Fibroblast of pulmonary artery (primary cell): ENCODE measurements around the gene TICRR.

Experiments
- DNase-seq: peaks from one replicate; pipeline ENCODE4 v3.0.0-alpha.2; 2010; ENCODE audit warnings: low read depth
- H3K4me3 ChIP-seq: replicated peaks from 2 replicates; pipeline ENCODE4 v1.5.1; 2011; ENCODE audit warnings: low read depth, mild to moderate bottlenecking, control low read depth, low read length, moderate library complexity
- TF ChIP-seq, protein P1 (sequence below): IDR thresholded peaks from 2 replicates; pipeline ENCODE4 v1.5.1; 2011; ENCODE audit warnings: mild to moderate bottlenecking, control low read depth, low read length, inconsistent platforms; ENCODE audit errors: missing control alignments

Gene TICRR

DNA sequence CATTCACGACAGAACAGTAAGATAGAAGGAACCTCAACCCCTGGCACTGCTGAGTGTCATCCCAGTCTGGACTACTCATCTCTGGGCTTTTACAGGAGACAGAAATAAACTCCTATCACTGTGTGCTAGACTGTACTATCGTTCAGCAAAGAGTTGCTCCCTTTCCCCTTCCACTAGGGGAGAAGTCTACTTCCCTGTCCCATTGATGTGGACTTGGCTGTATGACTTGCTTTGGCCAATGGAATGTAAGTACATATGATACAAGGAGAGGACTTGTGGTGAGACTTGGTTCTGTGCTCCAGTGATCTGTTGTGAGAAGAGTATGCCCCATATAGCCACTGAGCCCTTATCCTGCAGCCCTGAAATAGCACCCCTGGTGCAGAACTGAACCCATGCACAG is 85.3 kb downstream of the TICRR start:
- DNase-seq, result no peak
- no peak overlapping the region for H3K4me3 ChIP-seq
- TF ChIP-seq, protein P1, sequence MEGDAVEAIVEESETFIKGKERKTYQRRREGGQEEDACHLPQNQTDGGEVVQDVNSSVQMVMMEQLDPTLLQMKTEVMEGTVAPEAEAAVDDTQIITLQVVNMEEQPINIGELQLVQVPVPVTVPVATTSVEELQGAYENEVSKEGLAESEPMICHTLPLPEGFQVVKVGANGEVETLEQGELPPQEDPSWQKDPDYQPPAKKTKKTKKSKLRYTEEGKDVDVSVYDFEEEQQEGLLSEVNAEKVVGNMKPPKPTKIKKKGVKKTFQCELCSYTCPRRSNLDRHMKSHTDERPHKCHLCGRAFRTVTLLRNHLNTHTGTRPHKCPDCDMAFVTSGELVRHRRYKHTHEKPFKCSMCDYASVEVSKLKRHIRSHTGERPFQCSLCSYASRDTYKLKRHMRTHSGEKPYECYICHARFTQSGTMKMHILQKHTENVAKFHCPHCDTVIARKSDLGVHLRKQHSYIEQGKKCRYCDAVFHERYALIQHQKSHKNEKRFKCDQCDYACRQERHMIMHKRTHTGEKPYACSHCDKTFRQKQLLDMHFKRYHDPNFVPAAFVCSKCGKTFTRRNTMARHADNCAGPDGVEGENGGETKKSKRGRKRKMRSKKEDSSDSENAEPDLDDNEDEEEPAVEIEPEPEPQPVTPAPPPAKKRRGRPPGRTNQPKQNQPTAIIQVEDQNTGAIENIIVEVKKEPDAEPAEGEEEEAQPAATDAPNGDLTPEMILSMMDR, result no peak

DNA sequence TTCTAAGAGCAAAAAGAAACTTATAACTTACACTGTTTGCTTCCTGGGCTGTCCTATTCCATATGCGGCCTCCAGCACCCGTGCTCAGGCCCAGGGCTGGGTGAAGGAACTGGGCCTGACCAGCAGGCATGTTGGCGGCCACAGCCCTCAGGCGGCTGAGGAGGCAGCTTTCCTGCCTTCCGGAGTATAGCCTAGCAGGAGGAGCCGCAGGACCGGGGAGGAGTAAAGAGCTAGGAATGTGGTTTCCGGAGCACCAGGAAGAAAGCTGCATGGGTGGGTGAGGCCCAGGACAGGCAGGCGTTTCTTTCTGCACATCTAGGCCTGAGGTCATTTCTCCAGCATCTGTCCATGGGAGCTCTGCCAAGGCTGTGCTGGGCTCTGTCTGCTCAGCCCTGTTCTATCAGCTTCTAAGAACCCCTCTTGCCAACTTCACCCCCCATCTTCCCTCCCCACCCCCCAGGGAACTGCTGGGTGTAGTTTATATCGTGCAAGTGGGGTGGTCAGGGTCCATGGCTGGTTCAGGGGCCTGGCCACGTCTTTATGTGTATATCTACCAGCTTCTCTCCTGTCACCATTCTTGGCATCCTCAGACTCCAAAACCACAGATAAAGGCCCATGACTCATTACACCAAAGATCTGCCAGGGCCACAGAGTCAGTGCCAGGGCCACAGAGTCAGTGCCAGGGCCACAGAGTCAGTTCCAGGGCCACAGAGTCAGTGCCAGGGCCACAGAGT is 87.8 kb downstream of the TICRR start:
- peak overlapping the region; percentile 23 for H3K4me3 ChIP-seq
- TF ChIP-seq, protein P1, result peak; percentile 3
- peak; percentile 95 for DNase-seq

DNA sequence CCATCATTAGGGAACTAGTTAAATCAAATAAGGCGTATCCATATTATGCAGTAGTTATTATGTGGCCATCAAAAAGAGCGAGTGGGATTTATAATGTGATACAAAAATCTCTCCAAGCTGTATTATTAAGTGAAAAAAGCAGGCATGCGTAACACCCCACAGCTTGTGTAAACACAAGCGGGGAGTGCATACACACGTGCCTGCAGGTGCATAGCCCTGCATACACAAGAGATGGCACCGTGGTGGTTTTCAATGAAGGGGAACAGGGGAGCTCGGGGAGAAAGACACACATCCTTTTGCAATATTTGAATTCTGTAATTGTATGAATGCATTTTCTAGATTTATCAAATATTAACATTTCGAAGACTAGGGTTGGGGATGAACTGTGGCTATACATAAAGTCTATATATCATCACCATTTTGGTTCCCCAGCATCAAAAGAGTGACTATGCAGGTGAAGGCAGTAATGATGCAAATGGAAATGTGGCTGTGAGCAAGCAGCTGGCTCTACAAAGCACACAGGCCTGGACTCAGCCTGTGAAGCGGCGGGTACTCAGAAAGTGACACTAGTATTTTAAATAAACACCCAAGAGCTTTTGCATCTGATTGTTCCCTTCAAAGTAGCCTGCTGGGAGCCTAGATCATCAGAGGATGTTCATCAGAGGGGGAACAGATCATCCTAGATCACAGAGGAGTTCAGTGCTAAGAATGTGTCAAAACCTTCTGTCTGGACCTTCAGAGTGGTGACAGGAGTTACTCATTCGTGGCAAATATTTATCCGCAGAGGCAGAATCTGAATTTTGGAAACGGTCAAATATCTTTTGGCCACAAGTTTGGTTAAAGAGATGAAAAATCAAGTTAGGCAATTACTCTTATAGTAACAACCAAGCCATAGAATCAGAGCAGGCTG is 89.4 kb downstream of the TICRR start:
- no peak for DNase-seq
- H3K4me3 ChIP-seq, result no peak overlapping the region
- TF ChIP-seq, protein P1, result no peak

DNA sequence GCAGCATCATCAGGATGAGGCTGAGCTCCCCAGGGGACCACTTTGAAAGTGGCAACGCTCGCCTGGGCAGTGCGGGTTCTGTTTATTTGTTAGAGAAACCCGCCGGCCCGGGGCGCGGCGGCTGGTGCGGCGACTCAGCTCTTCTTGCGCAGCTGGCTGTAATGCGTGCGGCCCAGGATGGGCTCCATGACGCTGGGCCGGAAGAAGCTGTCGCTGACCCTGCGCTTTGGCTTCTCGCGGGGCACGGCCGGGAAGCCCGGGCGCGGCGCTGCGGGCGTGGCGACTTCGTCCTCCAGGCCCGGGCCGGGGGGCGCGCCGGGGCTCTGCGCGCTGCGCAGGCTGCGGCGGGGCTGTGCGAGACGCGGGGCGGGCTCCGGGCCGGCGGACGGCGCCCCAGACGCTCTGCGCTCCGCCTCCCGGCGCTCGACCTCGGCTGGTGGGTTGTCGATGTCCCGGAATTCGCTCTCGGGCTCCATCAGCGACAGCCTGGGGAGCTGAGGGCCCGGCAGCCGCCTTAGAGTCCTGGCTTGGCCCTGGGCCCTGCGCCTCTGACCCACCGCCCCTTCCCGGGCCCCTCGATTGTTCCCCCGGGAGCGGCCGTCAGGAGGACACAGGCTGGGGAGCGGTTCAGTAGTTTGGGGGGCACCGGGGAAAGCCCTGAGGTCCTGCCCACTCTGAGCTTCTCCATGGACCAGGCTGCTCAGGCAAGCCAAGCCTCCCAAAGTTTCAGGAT is 90.3 kb downstream of the TICRR start:
- TF ChIP-seq, protein P1, result no peak
- H3K4me3 ChIP-seq, result peak overlapping the region; percentile 27
- DNase-seq, result peak; percentile 58

DNA sequence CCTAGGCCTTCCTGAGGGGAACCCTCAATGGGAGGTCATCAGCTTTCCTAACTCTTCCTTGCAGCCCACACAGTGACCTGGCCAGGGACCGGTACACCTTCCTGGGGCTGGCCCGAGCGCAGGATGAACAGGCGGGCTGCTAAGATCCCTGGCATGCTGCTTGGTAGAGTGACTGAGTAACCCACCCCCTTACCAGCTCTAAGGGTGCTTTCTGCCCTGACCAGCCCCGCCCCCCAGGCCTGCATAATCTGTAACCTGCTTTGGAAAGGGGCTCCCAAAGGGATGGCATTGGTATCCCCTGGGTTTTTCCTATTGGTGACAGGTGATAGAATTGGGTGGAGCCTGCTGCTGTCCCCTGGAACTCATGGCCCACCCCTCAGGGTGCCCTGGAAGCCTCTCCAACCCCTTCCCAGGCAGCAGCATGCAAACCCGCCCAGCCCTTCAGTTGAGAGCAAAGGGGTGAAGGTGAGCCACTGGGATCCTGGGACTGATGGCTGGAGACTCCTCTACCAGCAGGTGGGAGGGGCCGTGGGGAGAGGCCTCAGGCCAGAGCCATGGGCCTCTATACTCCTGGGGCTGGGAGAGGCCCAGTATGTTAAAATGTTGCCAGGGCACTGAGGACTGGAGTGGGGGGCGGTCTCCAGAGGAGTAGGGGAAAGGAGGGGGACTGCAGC is 91.1 kb downstream of the TICRR start:
- TF ChIP-seq, protein P1, result no peak
- H3K4me3 ChIP-seq, result no peak overlapping the region

More for the DNA sequence above, 91.1 kb downstream of the TICRR start:
- DNase-seq, result no peak
